NT2/D1 (cell line): ENCODE data around the gene FRMD4A.

Experiments used
- SUZ12 ChIP-seq: IDR thresholded peaks from 2 replicates; pipeline ENCODE4 v1.6.1; 2011; ENCODE audit not compliant: insufficient read length, insufficient read depth; ENCODE audit errors: extremely low read depth
- YY1 ChIP-seq: IDR thresholded peaks from 2 replicates; pipeline ENCODE4 v1.6.1; 2011; ENCODE audit not compliant: insufficient read length, insufficient read depth
- ZNF274 ChIP-seq: IDR thresholded peaks from 2 replicates; pipeline ENCODE4 v1.6.1; 2011; ENCODE audit warnings: mild to moderate bottlenecking, low read depth, low read length

DNA sequence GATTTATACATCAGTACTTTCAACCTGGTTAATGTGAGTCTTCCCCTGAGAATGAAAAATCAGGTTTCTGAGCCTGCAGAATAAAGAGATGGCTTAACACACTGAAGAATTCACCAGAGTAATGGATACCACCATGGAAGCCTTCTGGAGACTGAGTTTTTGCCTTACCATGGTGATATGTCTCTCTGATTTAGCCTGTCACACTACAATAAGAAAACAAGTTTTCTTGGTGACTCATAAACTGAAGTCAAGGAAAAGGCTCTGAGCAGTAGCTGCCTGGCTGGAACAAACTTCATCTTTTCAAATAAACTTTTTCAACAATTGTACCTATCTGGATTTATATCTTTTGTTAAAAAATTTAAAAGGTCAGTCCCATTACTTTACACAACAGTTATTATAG, 515.0 kb downstream of the FRMD4A start:
- TF ChIP-seq ZNF274: no peak
- no peak for TF ChIP-seq YY1
- no peak for TF ChIP-seq SUZ12
